Tibial artery (tissue), 4 donors: ENCODE results near the gene MTG2.

Source experiments
- DNase-seq, 2 donors: peaks; one replicate each; pipeline ENCODE4 v3.0.0-alpha.2; 2019
- H3K27ac ChIP-seq, 2 donors: fragments of 200-600 bp; sonication (generic) in 1 of 2; 1 replicate in 1 of 2; 2 replicates in 1 of 2; pipeline ENCODE4 v1.5.1; 2018 to 2019; ENCODE audit warnings: mild to moderate bottlenecking in 1 of 2
- H3K27me3 ChIP-seq, 2 donors: fragments of 200-600 bp; sonication (generic) in 1 of 2; one replicate each; pipeline versions ENCODE4 v1.5.1 to v1.6.0; 2016 to 2019
- H3K36me3 ChIP-seq, 3 donors: fragments of 200-600 bp; sonication (generic) in 2 of 3; one replicate each; pipeline ENCODE4 v1.5.1; 2016 to 2019; ENCODE audit warnings: mild to moderate bottlenecking in 2 of 3
- H3K4me1 ChIP-seq, 4 donors: fragments of 200-600 bp; sonication (generic) in 2 of 4; 1 replicate in 3 of 4; 2 replicates in 1 of 4; pipeline ENCODE4 v1.5.1; 2016 to 2019
- H3K4me3 ChIP-seq, 2 donors: fragments of 200-600 bp; sonication (generic) in 1 of 2; 1 replicate in 1 of 2; 2 replicates in 1 of 2; pipeline ENCODE4 v1.5.1; 2018 to 2019; ENCODE audit warnings: mild to moderate bottlenecking in 2 of 2
- H3K9me3 ChIP-seq, 3 donors: fragments of 200-600 bp; sonication (generic) in 1 of 3; one replicate each; pipeline ENCODE4 v1.5.1; 2016 to 2019
- CTCF ChIP-seq, 2 experiments: fragments of 200-600 bp in 1 of 2; fragments of 450-650 bp in 1 of 2; IDR thresholded peaks; one replicate each; pipeline ENCODE4 v1.5.1; 2017 to 2019; ENCODE audit warnings: antibody characterized with exemption in 2 of 2, mild to moderate bottlenecking in 1 of 2, moderate library complexity in 1 of 2
- intact Hi-C: fragments of 100-400 bp; cut with DNase I; formaldehyde crosslinking; loops from one replicate; pipeline ENCODE4 v1.15.0; 2023; ENCODE audit warnings: low total_unique reads

Gene MTG2

GRCh38 chr20:62215020-62215990 is 32.5 kb downstream of the MTG2 start:
- no peak for TF ChIP-seq CTCF (IDR thresholded peaks at IDR 0.05)
- peaks cover 0 to 89% of the 10 kb centered on the region in 2 donors for H3K27me3 ChIP-seq
- no peak overlapping the region for H3K4me3 ChIP-seq
- intact Hi-C loops, result no loop called here
- H3K27ac ChIP-seq, result no peak overlapping the region
- peaks cover 0 to 14% (median 9%) of the 10 kb centered on the region in 4 donors for H3K4me1 ChIP-seq
- no peaks in the 10 kb centered on the region for H3K36me3 ChIP-seq
- no peak for DNase-seq
- H3K9me3 ChIP-seq, result no peaks in the 10 kb centered on the region

- H3K27me3 ChIP-seq, result peaks cover 0 to 89% of the 10 kb centered on the region in 2 donors
- no peak for TF ChIP-seq CTCF (IDR thresholded peaks at IDR 0.05)
- no peaks in the 10 kb centered on the region for H3K9me3 ChIP-seq
- H3K4me3 ChIP-seq, result no peak overlapping the region
- intact Hi-C loops, result no loop called here
- peaks cover 0 to 22% (median 15%) of the 10 kb centered on the region in 4 donors for H3K4me1 ChIP-seq
- no peak overlapping the region for H3K27ac ChIP-seq
- no peaks in the 10 kb centered on the region for H3K36me3 ChIP-seq
- DNase-seq, result no peak
These were observed 33.3 kb downstream of the MTG2 start for GRCh38 chr20:62215991-62216635.

GRCh38 chr20:62216636-62217566 is 34.1 kb downstream of the MTG2 start:
- TF ChIP-seq CTCF (IDR thresholded peaks at IDR 0.05), result no peak
- H3K9me3 ChIP-seq, result no peaks in the 10 kb centered on the region
- no peak overlapping the region for H3K27ac ChIP-seq
- no peak overlapping the region for H3K4me3 ChIP-seq
- DNase-seq, result no peak
- no peaks in the 10 kb centered on the region for H3K36me3 ChIP-seq
- intact Hi-C loops, result no loop called here
- peaks cover 0 to 24% (median 15%) of the 10 kb centered on the region in 4 donors for H3K4me1 ChIP-seq
- peaks cover 0 to 89% of the 10 kb centered on the region in 2 donors for H3K27me3 ChIP-seq

- H3K27ac ChIP-seq, result no peak overlapping the region
- peaks cover 0 to 24% (median 15%) of the 10 kb centered on the region in 4 donors for H3K4me1 ChIP-seq
- TF ChIP-seq CTCF (IDR thresholded peaks at IDR 0.05), result no peak
- H3K4me3 ChIP-seq, result no peak overlapping the region
- no peaks in the 10 kb centered on the region for H3K9me3 ChIP-seq
- peaks cover 0 to 94% of the 10 kb centered on the region in 2 donors for H3K27me3 ChIP-seq
- intact Hi-C loops, result no loop called here
- DNase-seq, result no peak
- H3K36me3 ChIP-seq, result no peaks in the 10 kb centered on the region
These were observed 35.3 kb downstream of the MTG2 start for GRCh38 chr20:62217913-62218773.
